Right lobe of liver (tissue), 4 donors: Measurements from ENCODE around the gene CACNA1C.

Source experiments
- CTCF ChIP-seq, 4 donors: fragments of 200-600 bp in 3 of 4; fragments of 450-650 bp in 1 of 4; IDR thresholded peaks; one replicate each; pipeline versions ENCODE4 v1.5.1 to v1.8.0; 2016 to 2022; ENCODE audit warnings: antibody characterized with exemption in 4 of 4, mild to moderate bottlenecking in 2 of 4
- POLR2A ChIP-seq: fragments of 450-650 bp; IDR thresholded peaks from one replicate; pipeline ENCODE4 v1.6.1; 2017; ENCODE audit warnings: antibody characterized with exemption, mild to moderate bottlenecking
- donor health status: DM: no; HTN: no; CAD: no.
- donor health status: DM: no; HTN: no; CAD: no.
- donor health status: DM: no; HTN: yes; CAD: no.

DNA sequence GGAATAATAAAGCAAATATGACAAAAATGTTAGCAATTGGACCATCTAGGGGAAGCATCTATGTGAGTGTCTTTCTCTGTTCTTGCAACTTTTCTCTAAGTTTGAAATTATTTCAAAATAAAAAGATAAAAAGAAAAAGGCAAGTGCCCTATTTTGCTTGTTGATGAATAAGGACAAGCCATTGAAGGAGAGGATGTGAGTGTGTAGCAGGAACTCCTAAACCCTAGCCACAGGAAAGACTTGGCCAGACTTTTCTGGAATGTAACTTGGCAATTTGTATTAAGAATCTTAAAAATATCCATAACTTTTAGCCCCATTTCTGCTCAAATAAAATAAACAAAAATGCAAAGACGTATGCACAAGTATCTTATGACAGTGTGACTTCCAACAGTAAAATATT is 279.4 kb downstream of the CACNA1C start:
- TF ChIP-seq CTCF (IDR thresholded peaks at IDR 0.05) (no peak), POLR2A (no peak)
